Activated CD4-positive, alpha-beta T cell treated with anti-CD3 and anti-CD28 coated beads for 36 hours (primary cell): ENCODE measurements around the gene CYP1A2. TPM values are rescaled to one million over a fixed set of nuclear protein-coding genes. Genes with fewer than 3 reads are reported as not detected.
"Not testable (repeated sequence)": the region's sequence is repeated elsewhere in the genome, so short reads cannot be mapped to it uniquely, and the experiment has no call there.

Experiments
- ATAC-seq: fragments of 200-7000 bp; cut with Tn5 transposase; one replicate; pipeline ENCODE4 v1.10.0; 2021; ENCODE audit warnings: mild to moderate bottlenecking, moderate library complexity
- CTCF ChIA-PET: fragments of 350-600 bp; sonication (Branson Sonifier 250); formaldehyde crosslinking; loops from one replicate; lab custom pipeline; 2021; ENCODE audit warnings: antibody characterized with exemption; lab: Charles Lee
- POLR2A ChIA-PET: fragments of 350-600 bp; sonication (Branson Sonifier 250); formaldehyde crosslinking; loops from one replicate; lab custom pipeline; 2021; ENCODE audit warnings: antibody characterized with exemption, inconsistent platforms; lab: Charles Lee
- DNase-seq: peaks from one replicate; pipeline ENCODE4 v3.0.0-alpha.2; 2020
- H3K27ac Mint-ChIP-seq: one replicate; pipeline ENCODE4 v1.8.0; 2021; ENCODE audit warnings: mixed read lengths
- H3K27me3 Mint-ChIP-seq: one replicate; pipeline ENCODE4 v1.8.0; 2021; ENCODE audit warnings: mixed read lengths
- H3K36me3 Mint-ChIP-seq: one replicate; pipeline ENCODE4 v1.8.0; 2021; ENCODE audit warnings: low read depth, mixed read lengths
- H3K4me1 Mint-ChIP-seq: one replicate; pipeline ENCODE4 v1.8.0; 2021; ENCODE audit warnings: mixed read lengths
- H3K4me3 Mint-ChIP-seq: one replicate; pipeline ENCODE4 v1.8.0; 2021; ENCODE audit warnings: mild to moderate bottlenecking, moderate library complexity, mixed read lengths
- H3K9me3 Mint-ChIP-seq: one replicate; pipeline ENCODE4 v1.8.0; 2021; ENCODE audit warnings: low read depth, mixed read lengths
- intact Hi-C, 2 experiments: fragments of 100-400 bp; cut with DNase I in 1 of 2; cut with micrococcal nuclease in 1 of 2; formaldehyde crosslinking; loops; one replicate each; pipeline versions ENCODE4 v1.14.2 to v1.15.1; 2022 to 2024; cut with DNase I, micrococcal nuclease
- total RNA-seq, 2 experiments: library from RNA; stranded (reverse); gene quantifications; one replicate each; pipeline ENCODE4 v1.2.3, GENCODE V29; 2021

CYP1A2 gene
- total RNA-seq, 2 experiments from 2014 or later, result not detected

DNA sequence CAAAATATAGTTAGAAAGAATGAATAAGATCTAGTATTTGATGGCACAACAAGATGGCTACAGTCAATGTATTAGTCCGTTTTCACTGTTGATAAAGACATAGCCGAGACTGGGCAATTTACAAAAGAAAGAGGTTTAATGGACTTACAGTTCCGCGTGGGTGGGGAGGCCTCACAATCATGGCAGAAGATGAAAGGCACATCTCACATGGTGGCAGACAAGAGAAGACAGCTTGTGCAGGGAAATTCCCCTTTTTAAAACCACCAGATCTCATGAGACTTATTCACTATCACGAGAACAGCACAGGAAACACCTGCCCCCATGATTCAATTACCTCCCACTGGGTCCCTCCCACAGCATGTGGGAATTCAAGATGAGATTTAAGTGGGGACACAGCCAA, 10.4 kb upstream of the CYP1A2 start:
- ATAC-seq, H3K36me3 Mint-ChIP-seq, H3K4me1 Mint-ChIP-seq, H3K4me3 Mint-ChIP-seq, intact Hi-C loops, CTCF ChIA-PET, POLR2A ChIA-PET, H3K27ac Mint-ChIP-seq: not testable (repeated sequence)
- peaks cover 14% of the 10 kb centered on the region for H3K9me3 Mint-ChIP-seq
- peaks cover 17% of the 10 kb centered on the region for H3K27me3 Mint-ChIP-seq
- peak; percentile 45 for DNase-seq

DNA sequence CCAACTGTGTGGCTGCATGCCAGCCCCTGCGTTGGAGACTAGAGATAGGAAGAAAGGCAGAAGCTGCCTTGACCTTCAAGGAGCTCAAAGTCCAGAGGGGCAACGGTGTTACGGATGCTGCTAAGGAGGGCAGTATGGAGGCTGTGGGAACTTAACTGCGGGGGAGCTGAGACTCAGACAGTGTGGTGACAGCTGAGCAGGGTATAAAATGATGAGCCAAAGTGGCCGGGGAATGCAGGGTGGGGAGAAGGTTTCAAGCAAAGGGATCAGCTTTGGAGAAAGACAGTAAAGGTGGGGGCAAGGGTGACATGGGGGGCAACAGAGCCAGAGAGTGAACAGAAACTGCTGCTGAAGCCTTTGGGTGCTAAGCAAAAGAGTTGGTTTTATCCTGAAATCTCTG, 6.2 kb upstream of the CYP1A2 start:
- Mint-ChIP-seq H3K4me1 (peaks cover 9% of the 10 kb centered on the region), H3K27ac (no peak overlapping the region), H3K4me3 (no peak overlapping the region), H3K27me3 (peaks cover 5% of the 10 kb centered on the region), H3K9me3 (peaks cover 12% of the 10 kb centered on the region), H3K36me3 (peaks cover 6% of the 10 kb centered on the region)
- CTCF ChIA-PET, result interaction anchor here (0.9 kb wide), 1 partner anchor 107 kb away, joined by 3 read pairs; no protein-coding TSS in a partner anchor
- POLR2A ChIA-PET, result no interaction called here
- intact Hi-C loops, result no loop called here
- ATAC-seq (no peak), DNase-seq (no peak)

DNA sequence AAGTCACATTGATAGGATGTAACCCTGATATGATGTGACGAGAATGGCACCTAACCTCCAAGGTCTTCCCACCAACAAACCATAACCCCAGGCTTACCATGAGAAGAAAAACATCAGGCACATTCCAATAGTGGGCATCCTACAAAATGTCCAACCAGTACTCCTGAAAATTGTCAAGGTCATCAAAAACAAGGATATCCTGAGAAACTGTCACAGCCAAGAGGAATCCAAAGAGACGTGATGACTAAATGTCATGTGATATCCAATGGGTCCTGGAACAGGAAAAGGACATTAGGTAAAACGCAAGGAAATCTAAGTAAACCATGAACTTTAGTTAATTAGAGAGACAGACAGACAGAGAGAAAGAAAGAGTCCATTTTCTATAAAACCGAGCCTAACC, 2.3 kb upstream of the CYP1A2 start:
- peaks cover 5% of the 10 kb centered on the region for H3K27me3 Mint-ChIP-seq

DNA sequence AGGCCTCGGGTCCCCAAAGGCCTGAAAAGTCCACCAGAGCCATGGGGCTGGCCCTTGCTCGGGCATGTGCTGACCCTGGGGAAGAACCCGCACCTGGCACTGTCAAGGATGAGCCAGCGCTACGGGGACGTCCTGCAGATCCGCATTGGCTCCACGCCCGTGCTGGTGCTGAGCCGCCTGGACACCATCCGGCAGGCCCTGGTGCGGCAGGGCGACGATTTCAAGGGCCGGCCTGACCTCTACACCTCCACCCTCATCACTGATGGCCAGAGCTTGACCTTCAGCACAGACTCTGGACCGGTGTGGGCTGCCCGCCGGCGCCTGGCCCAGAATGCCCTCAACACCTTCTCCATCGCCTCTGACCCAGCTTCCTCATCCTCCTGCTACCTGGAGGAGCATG, 1.2 kb downstream of the CYP1A2 start:
- ChIA-PET CTCF (no interaction called here), POLR2A (no interaction called here)
- DNase-seq (no peak), ATAC-seq (no peak)
- Mint-ChIP-seq H3K36me3 (no peaks in the 10 kb centered on the region), H3K27ac (no peak overlapping the region), H3K4me3 (no peak overlapping the region), H3K9me3 (no peaks in the 10 kb centered on the region), H3K27me3 (no peaks in the 10 kb centered on the region), H3K4me1 (no peaks in the 10 kb centered on the region)
- intact Hi-C loops, result no loop called here

More for the DNA sequence above, 2.3 kb upstream of the CYP1A2 start:
- ChIA-PET POLR2A (interaction anchor here (0.6 kb wide), 1 partner anchor 120 kb away, joined by 3 read pairs; no protein-coding TSS in a partner anchor), CTCF (interaction anchor here (1.8 kb wide), 1 partner anchor 112 kb away, joined by 4 read pairs; no protein-coding TSS in a partner anchor)
- Mint-ChIP-seq H3K27ac (no peak overlapping the region), H3K36me3 (peaks cover 2% of the 10 kb centered on the region), H3K4me3 (no peak overlapping the region), H3K4me1 (no peaks in the 10 kb centered on the region), H3K9me3 (peaks cover 5% of the 10 kb centered on the region)
- no peak for DNase-seq
- intact Hi-C loops, result no loop called here
- no peak for ATAC-seq

DNA sequence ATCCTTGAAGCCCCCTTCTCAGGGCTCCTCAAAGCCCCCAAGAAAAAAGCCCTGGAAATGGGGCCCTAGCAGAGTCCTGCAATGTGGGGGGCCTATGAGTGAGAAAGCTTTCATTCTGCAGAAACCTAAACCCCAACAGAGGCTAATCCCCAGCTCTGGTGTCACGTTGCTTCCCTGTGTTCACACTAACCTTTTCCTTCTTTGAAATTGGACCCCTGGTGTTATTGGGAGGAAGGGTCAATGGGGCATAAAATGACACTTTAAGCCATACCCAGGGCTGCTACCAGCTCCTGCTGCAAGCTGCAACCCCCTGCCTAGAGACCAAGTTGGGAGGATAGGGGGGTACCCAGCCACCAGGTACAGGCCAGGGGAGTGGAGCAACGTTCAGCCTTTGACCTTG, 2.1 kb downstream of the CYP1A2 start:
- no peak overlapping the region for H3K4me3 Mint-ChIP-seq
- no peaks in the 10 kb centered on the region for H3K9me3 Mint-ChIP-seq
- ChIA-PET CTCF (interaction anchor here (0.8 to 1.3 kb wide), 2 partner anchors 11 to 18 kb away, joined by 3 to 4 read pairs; no protein-coding TSS in a partner anchor), POLR2A (no interaction called here)
- no peaks in the 10 kb centered on the region for H3K4me1 Mint-ChIP-seq
- no peaks in the 10 kb centered on the region for H3K27me3 Mint-ChIP-seq
- no peak overlapping the region for H3K27ac Mint-ChIP-seq
- ATAC-seq (no peak), DNase-seq (no peak)
- intact Hi-C loops, result no loop called here
- no peaks in the 10 kb centered on the region for H3K36me3 Mint-ChIP-seq

DNA sequence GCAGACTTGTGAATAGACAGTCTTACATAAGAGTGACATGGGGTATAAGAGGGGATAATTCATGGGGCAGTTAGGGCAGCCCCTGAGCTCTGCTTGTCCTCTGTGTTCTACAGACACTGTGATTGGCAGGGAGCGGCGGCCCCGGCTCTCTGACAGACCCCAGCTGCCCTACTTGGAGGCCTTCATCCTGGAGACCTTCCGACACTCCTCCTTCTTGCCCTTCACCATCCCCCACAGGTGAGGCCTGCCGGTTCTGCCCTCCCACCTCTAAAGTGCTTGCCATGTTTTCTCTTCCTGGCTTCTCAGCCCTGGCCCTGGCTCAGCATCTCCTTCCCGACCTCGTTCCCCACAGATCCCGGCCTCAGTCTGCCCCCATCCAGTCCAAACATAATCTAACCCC, 3.4 kb downstream of the CYP1A2 start:
- intact Hi-C loops, result no loop called here
- CTCF ChIA-PET, result interaction anchor here (0.8 to 1.3 kb wide), 3 partner anchors 19 to 430 kb away, joined by 3 to 4 read pairs (median 4); no protein-coding TSS in a partner anchor
- POLR2A ChIA-PET, result no interaction called here
- no peaks in the 10 kb centered on the region for H3K9me3 Mint-ChIP-seq
- H3K27me3 Mint-ChIP-seq, result no peaks in the 10 kb centered on the region
- H3K27ac Mint-ChIP-seq, result no peak overlapping the region
- ATAC-seq (no peak), DNase-seq (no peak)
- no peaks in the 10 kb centered on the region for H3K4me1 Mint-ChIP-seq
- no peaks in the 10 kb centered on the region for H3K36me3 Mint-ChIP-seq
- H3K4me3 Mint-ChIP-seq, result no peak overlapping the region

DNA sequence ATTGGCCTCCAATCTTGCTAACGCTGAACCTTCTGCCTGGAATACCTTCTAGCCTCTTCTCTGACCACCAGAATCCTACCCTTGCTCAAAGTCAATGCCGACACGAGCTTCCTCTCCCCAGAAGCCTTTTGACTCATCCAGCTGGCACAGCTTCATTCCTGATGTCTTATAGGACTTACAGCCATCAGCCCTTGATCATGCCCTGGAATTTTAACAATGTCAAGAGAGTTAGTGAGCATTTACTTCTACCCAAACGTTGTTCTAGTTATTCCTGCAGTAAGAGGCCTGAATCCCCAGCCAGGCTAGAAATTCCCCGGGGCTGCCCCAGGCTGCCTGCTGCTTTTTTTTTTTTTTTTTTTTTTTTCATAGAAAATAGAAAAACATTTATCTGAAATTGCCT, 3.9 kb downstream of the CYP1A2 start:
- H3K4me1 Mint-ChIP-seq, result no peaks in the 10 kb centered on the region
- ChIA-PET POLR2A (no interaction called here), CTCF (interaction anchor here (0.8 kb wide), 1 partner anchor 18 kb away, joined by 4 read pairs; no protein-coding TSS in a partner anchor)
- intact Hi-C loops, result no loop called here
- no peak overlapping the region for H3K27ac Mint-ChIP-seq
- H3K36me3 Mint-ChIP-seq, result no peaks in the 10 kb centered on the region
- DNase-seq, result no peak
- ATAC-seq, result no peak
- no peaks in the 10 kb centered on the region for H3K27me3 Mint-ChIP-seq
- no peaks in the 10 kb centered on the region for H3K9me3 Mint-ChIP-seq
- no peak overlapping the region for H3K4me3 Mint-ChIP-seq

DNA sequence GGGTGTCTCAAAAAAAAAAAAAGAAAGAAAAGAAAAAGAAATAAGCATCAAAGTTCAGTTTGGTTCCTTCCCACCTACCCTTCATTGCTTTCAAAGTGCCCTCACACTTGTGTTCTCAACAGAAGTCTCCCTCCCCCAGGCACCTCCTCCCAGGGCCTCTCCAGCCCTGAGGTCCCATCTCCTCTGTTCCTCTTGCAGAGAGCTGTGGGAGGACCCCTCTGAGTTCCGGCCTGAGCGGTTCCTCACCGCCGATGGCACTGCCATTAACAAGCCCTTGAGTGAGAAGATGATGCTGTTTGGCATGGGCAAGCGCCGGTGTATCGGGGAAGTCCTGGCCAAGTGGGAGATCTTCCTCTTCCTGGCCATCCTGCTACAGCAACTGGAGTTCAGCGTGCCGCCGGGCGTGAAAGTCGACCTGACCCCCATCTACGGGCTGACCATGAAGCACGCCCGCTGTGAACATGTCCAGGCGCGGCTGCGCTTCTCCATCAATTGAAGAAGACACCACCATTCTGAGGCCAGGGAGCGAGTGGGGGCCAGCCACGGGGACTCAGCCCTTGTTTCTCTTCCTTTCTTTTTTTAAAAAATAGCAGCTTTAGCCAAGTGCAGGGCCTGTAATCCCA, 6.1 kb downstream of the CYP1A2 start:
- ATAC-seq, result no peak
- ChIA-PET POLR2A (interaction anchor here (0.6 to 0.7 kb wide), 2 partner anchors 17 to 198 kb away, joined by 3 to 5 read pairs; no protein-coding TSS in a partner anchor), CTCF (interaction anchor here (0.6 to 1.0 kb wide), 3 partner anchors 69 to 123 kb away, joined by 3 read pairs; no protein-coding TSS in a partner anchor)
- no peaks in the 10 kb centered on the region for H3K27me3 Mint-ChIP-seq
- no peaks in the 10 kb centered on the region for H3K36me3 Mint-ChIP-seq
- no peak overlapping the region for H3K4me3 Mint-ChIP-seq
- no peak for DNase-seq
- H3K9me3 Mint-ChIP-seq, result no peaks in the 10 kb centered on the region
- H3K27ac Mint-ChIP-seq, result no peak overlapping the region
- intact Hi-C loops, result no loop called here
- H3K4me1 Mint-ChIP-seq, result no peaks in the 10 kb centered on the region

DNA sequence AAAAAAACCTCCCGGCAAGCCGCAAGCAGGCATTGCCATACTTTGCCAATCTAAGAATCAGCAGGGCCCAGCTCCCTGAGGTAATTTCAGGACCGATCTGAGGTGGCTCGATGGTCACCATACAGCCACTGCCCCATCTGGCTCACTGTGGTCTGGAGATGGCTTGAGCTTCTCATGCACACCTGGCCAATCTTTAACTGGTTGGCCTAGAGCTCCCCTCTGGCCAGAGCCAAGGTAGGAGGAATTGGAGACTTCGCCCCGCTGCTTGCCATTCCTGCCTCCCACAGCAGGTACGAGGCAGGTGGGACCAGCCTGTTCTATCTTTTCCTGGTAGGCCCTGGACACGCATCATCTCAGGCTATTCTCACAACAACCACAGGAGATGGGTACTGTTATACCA, 10.1 kb downstream of the CYP1A2 start:
- no peaks in the 10 kb centered on the region for H3K4me1 Mint-ChIP-seq
- H3K4me3 Mint-ChIP-seq, result no peak overlapping the region
- CTCF ChIA-PET, result interaction anchor here (0.6 to 2.0 kb wide), 4 partner anchors 11 to 34 kb away, joined by 3 to 12 read pairs (median 5); no protein-coding TSS in a partner anchor
- intact Hi-C loops, result no loop called here
- no peak overlapping the region for H3K27ac Mint-ChIP-seq
- H3K36me3 Mint-ChIP-seq, result no peaks in the 10 kb centered on the region
- ATAC-seq, result no peak
- H3K27me3 Mint-ChIP-seq, result peaks cover 2% of the 10 kb centered on the region
- no peak for DNase-seq
- H3K9me3 Mint-ChIP-seq, result no peaks in the 10 kb centered on the region
- POLR2A ChIA-PET, result interaction anchor here (0.5 to 0.6 kb wide), 3 partner anchors 12 to 129 kb away, joined by 3 to 7 read pairs (median 4); no protein-coding TSS in a partner anchor

DNA sequence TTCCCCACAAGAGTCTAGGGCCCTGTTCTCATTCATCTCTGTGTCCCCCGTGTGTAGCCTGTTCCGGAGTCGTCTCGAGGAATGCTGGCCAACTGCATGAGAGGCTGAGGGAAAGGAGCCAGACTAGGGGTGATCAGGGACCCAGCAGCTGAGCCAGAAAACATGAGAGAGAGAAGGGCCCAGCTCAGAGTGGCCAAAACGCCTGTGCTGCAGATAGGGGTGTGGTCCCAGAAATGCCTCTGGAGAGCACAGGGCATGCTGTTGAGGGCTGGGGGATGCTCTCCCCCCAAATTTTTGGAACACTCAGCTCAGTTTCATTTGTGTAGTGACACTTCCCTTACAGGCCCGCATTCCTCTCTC, 14.1 kb downstream of the CYP1A2 start:
- H3K4me1 Mint-ChIP-seq, result no peaks in the 10 kb centered on the region
- no peaks in the 10 kb centered on the region for H3K36me3 Mint-ChIP-seq
- POLR2A ChIA-PET, result interaction anchor here (0.5 to 1.1 kb wide), 2 partner anchors 121 to 169 kb away, joined by 3 read pairs; no protein-coding TSS in a partner anchor
- H3K4me3 Mint-ChIP-seq, result no peak overlapping the region
- H3K27ac Mint-ChIP-seq, result no peak overlapping the region
- intact Hi-C loops, result no loop called here
- ATAC-seq, result no peak
- no peak for DNase-seq
- no peaks in the 10 kb centered on the region for H3K9me3 Mint-ChIP-seq
- peaks cover 4% of the 10 kb centered on the region for H3K27me3 Mint-ChIP-seq
- CTCF ChIA-PET, result interaction anchor here (0.6 to 2.2 kb wide), 5 partner anchors 9 to 203 kb away, joined by 3 to 8 read pairs (median 3); no protein-coding TSS in a partner anchor

DNA sequence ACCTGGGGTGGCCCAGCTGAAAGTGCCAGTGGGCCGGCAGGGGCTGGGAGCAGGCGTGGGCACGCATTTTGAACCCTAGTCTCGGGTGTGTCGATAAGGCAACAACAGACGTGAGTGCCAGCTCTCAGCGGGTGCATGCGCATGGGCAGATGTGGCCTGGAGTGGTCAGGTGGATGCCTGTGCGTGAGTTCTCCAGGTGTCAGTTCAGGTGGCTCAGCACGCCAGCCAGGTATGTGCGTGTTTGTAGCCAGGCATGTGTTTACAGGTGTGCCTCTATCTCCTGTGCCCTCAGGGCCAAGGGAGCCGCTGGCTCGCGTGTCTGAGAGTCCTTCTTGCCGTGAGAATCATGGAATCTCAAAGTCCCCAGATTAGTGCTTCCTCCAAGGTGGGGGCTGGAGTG, 14.8 kb downstream of the CYP1A2 start:
- Mint-ChIP-seq H3K9me3 (no peaks in the 10 kb centered on the region), H3K36me3 (no peaks in the 10 kb centered on the region), H3K27ac (no peak overlapping the region), H3K4me3 (no peak overlapping the region), H3K27me3 (peaks cover 4% of the 10 kb centered on the region), H3K4me1 (no peaks in the 10 kb centered on the region)
- DNase-seq, result no peak
- intact Hi-C loops, result no loop called here
- ChIA-PET CTCF (interaction anchor here (0.7 to 1.4 kb wide), 2 partner anchors 129 to 138 kb away, joined by 3 to 8 read pairs; no protein-coding TSS in a partner anchor), POLR2A (interaction anchor here (0.5 to 1.1 kb wide), 2 partner anchors 120 to 169 kb away, joined by 3 read pairs; no protein-coding TSS in a partner anchor)
- ATAC-seq, result no peak
